ENCODE measurements around the gene PCNX1. TPM values are rescaled to one million over a fixed set of nuclear protein-coding genes. Genes with fewer than 3 reads are reported as not detected.

Gene PCNX1
- total RNA-seq, 1 donor from 2014 or later: 56.4 TPM

DNA sequence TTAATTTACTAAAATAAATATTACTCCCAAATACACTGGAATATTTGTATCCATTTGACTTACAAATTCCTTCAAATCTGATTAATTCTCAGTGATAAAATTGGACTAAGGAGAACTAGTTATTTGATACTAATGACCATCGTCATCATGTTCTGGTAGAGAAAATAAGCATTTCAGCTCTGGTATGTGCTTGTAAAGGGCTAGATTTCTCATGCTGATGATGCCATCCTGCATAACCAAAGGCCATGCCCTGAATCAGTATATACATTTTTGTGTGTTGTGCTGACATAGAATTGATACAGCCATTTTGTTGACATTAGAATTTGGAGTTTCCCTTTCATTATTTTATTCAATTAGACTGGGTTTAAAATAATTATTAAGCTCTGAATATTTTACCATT, 148.9 kb downstream of the PCNX1 start:
- Mint-ChIP-seq H3K27me3 (no peaks in the 10 kb centered on the region), H3K4me3 (ENCODE audit: low read depth) (no peak overlapping the region), H3K9me3 (ENCODE audit: low read depth) (no peaks in the 10 kb centered on the region), H3K4me1 (ENCODE audit: low read depth) (peaks cover 5% of the 10 kb centered on the region), H3K27ac (no peak overlapping the region), H3K36me3 (ENCODE audit: insufficient read depth) (peaks cover 25% of the 10 kb centered on the region)
- TF ChIP-seq, protein P1, sequence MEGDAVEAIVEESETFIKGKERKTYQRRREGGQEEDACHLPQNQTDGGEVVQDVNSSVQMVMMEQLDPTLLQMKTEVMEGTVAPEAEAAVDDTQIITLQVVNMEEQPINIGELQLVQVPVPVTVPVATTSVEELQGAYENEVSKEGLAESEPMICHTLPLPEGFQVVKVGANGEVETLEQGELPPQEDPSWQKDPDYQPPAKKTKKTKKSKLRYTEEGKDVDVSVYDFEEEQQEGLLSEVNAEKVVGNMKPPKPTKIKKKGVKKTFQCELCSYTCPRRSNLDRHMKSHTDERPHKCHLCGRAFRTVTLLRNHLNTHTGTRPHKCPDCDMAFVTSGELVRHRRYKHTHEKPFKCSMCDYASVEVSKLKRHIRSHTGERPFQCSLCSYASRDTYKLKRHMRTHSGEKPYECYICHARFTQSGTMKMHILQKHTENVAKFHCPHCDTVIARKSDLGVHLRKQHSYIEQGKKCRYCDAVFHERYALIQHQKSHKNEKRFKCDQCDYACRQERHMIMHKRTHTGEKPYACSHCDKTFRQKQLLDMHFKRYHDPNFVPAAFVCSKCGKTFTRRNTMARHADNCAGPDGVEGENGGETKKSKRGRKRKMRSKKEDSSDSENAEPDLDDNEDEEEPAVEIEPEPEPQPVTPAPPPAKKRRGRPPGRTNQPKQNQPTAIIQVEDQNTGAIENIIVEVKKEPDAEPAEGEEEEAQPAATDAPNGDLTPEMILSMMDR (IDR thresholded peaks at IDR 0.05; ENCODE audit: unreplicated experiment): no peak
- DNase-seq (ENCODE audit: low spot score, unreplicated experiment): no peak

DNA sequence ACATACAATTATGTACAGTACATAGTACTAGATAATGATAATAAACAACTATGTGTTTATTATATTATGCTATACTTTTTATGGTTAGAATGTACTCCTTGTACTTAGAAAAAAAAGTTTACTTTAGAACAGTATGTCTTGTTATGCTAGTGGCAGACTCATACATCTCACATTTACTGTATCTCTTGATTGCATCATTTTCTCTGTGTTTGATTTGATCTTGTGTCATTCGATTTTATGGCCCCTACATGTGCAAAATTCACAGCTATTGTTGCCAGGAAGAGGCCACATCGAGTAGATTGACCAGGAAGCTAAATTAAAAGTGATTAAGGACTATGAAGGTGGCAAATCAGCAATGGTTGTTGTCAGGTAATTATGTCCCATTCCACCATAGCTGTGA, 153.0 kb downstream of the PCNX1 start:
- H3K4me1 Mint-ChIP-seq (ENCODE audit: low read depth): peaks cover 5% of the 10 kb centered on the region
- DNase-seq (ENCODE audit: low spot score, unreplicated experiment): no peak
- peaks cover 6% of the 10 kb centered on the region for H3K9me3 Mint-ChIP-seq (ENCODE audit: low read depth)
- H3K4me3 Mint-ChIP-seq (ENCODE audit: low read depth): no peak overlapping the region
- H3K36me3 Mint-ChIP-seq (ENCODE audit: insufficient read depth): peaks cover 40% of the 10 kb centered on the region
- TF ChIP-seq, protein P1 (IDR thresholded peaks at IDR 0.05; ENCODE audit: unreplicated experiment): no peak
- no peaks in the 10 kb centered on the region for H3K27me3 Mint-ChIP-seq
- H3K27ac Mint-ChIP-seq: no peak overlapping the region

DNA sequence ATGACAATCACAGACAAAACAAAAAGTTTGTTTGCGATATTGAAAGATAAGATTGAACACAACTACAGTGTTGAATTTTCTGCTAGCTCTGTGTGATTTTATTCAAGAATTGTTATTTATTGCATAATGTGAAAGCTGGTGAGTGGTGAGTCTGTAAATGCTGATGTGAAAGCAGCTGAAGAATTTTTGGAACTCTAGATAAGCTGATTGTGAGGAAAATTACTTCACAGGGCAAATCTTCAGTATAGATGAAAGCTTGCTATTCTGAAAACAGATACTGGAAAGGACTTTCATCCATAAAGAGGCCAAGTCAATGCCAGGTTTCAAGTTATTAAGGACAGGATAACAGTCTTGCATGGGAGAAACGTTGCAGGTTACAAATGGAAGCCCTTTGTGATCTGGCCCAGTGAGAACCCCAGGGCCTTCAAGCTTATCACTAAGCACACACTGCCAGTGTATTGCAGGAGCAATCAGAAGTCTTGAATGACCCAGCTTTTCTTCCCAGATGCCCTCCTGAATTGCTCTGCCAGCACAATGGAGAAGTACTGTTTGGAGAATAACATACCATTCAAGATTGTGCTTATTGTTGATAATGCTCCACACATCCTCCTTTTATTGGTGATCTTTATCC, 153.7 kb downstream of the PCNX1 start:
- H3K36me3 Mint-ChIP-seq (ENCODE audit: insufficient read depth): peaks cover 46% of the 10 kb centered on the region

DNA sequence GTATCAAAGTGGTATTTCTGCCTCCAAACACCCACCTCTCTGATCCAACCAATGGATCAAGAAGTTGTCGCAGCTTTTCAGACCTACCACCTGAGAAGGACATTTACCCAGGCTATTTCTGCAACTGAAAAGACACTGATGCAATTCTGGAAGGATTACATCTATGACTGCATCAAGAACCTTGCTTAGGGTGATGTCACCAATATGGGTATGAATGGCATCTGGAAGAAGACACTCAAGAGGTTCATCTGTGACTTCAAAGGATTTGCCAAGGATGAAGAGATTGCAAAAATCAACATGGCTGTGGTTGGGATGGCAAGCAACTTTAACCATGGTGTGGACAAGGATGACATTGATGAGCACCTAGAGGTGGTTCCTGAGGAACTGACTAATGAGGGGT, 154.2 kb downstream of the PCNX1 start:
- no peak for DNase-seq (ENCODE audit: low spot score, unreplicated experiment)
- peaks cover 15% of the 10 kb centered on the region for H3K9me3 Mint-ChIP-seq (ENCODE audit: low read depth)
- peaks cover 52% of the 10 kb centered on the region for H3K36me3 Mint-ChIP-seq (ENCODE audit: insufficient read depth)
- H3K27ac Mint-ChIP-seq: no peak overlapping the region
- TF ChIP-seq, protein P1 (IDR thresholded peaks at IDR 0.05; ENCODE audit: unreplicated experiment): no peak
- H3K4me1 Mint-ChIP-seq (ENCODE audit: low read depth): peaks cover 5% of the 10 kb centered on the region
- no peaks in the 10 kb centered on the region for H3K27me3 Mint-ChIP-seq
- no peak overlapping the region for H3K4me3 Mint-ChIP-seq (ENCODE audit: low read depth)

More for the DNA sequence above, 153.7 kb downstream of the PCNX1 start:
- Mint-ChIP-seq H3K27ac (no peak overlapping the region), H3K4me1 (ENCODE audit: low read depth) (peaks cover 5% of the 10 kb centered on the region), H3K4me3 (ENCODE audit: low read depth) (no peak overlapping the region), H3K9me3 (ENCODE audit: low read depth) (peaks cover 10% of the 10 kb centered on the region), H3K27me3 (no peaks in the 10 kb centered on the region)
- TF ChIP-seq, protein P1 (IDR thresholded peaks at IDR 0.05; ENCODE audit: unreplicated experiment): no peak
- DNase-seq (ENCODE audit: low spot score, unreplicated experiment): no peak

DNA sequence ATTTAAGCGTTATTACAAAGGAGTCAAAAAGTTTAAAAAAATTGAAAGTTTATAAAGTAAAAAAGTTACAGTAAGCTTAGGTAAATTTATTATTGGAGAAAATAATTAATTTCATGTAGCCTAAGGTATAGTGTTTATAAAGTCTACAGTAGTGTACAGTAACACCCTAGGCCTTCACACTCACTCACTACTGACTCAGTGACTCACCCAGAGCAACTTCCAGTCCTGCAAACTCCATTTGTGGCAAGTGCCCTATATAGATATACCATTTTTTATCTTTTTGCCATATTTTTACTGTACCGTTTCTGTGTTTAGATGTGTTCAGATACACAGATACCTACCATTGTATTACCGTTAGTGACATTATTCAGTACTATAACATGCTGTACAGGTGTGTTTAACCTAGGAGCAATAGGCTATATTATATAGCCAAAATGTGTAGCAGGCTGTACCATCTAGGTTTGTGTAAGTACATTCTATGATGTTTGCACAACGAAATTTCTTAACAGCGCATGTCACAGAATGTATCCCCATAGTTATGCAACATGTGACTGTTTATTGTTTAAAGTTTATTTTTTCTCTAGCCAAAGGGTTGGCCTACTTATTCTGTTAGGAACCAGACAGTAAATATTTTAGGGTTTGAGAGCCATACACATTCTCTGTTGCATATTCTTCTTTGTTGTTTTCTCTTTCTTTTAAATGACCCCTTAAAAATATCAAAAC, 155.5 kb downstream of the PCNX1 start:
- H3K4me3 Mint-ChIP-seq (ENCODE audit: low read depth): no peak overlapping the region
- H3K36me3 Mint-ChIP-seq (ENCODE audit: insufficient read depth): peaks cover 65% of the 10 kb centered on the region
- TF ChIP-seq, protein P1 (IDR thresholded peaks at IDR 0.05; ENCODE audit: unreplicated experiment): no peak
- no peak for DNase-seq (ENCODE audit: low spot score, unreplicated experiment)
- H3K27ac Mint-ChIP-seq: no peak overlapping the region
- peaks cover 5% of the 10 kb centered on the region for H3K4me1 Mint-ChIP-seq (ENCODE audit: low read depth)
- H3K27me3 Mint-ChIP-seq: no peaks in the 10 kb centered on the region
- H3K9me3 Mint-ChIP-seq (ENCODE audit: low read depth): peaks cover 23% of the 10 kb centered on the region

All from progenitor cell of endocrine pancreas (in vitro differentiated cells).